GM06990 (cell line): ENCODE measurements around the gene CCDC157.

ENCODE experiments used
- DNase-seq: peaks from one replicate; pipeline ENCODE4 v3.0.0-alpha.2; 2011; ENCODE audit not compliant: insufficient read length; ENCODE audit errors: extremely low read depth
- H3K27me3 ChIP-seq: replicated peaks from 2 replicates; pipeline ENCODE4 v1.6.0; 2011; ENCODE audit warnings: low read length; ENCODE audit not compliant: control insufficient read depth, insufficient read depth
- H3K36me3 ChIP-seq: 2 replicates; pipeline ENCODE4 v1.5.1; 2011; ENCODE audit warnings: low read length; ENCODE audit not compliant: control insufficient read depth, insufficient read depth
- H3K4me3 ChIP-seq: replicated peaks from 2 replicates; pipeline ENCODE4 v1.5.1; 2011; ENCODE audit warnings: low read depth, mild to moderate bottlenecking, control low read depth, low read length
- TF ChIP-seq, protein P1 (sequence below): IDR thresholded peaks from 2 replicates; pipeline ENCODE4 v1.5.1; 2011; ENCODE audit warnings: low read length, control low read depth, mild to moderate bottlenecking, inconsistent platforms; ENCODE audit not compliant: insufficient read depth, poor library complexity, severe bottlenecking

Gene CCDC157

DNA sequence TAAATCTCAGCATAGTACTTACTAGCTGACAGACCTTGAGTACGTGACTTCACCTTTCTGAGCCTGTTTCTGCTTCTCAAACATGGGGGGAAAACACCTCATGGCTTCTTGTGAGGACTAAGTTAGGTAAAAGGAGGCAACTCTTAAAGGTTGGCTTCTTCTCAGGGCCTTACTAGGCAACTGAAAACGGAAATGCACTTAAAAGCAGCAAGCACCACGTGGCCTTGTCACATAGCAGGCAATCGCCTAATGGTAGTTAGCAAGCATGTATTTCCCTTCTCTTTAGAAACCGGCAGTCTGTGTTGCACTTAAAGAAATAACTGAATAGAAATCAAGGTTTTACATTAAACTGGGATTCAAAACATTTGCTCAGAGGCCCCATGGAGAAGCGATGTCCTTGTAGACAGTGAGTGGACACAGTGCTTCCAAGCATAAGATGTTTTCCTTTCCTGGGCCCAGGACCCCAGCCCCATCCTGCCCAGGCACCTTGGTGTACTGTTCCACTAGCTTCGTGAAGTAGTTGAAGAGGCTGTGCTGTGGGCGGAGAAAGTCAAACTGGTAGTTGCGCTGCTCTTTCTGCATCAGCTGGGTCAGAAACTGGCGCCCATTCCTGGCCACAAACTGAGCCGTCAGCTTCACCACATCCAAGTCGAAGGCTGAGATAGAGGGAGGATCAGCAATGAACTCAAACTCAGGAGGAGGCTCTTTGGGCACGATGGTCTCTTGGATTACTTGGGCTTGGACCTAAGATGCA, 12.2 kb upstream of the CCDC157 start:
- Histone ChIP-seq H3K27me3 (no peaks in the 10 kb centered on the region), H3K4me3 (no peak overlapping the region), H3K36me3 (peaks cover 63% of the 10 kb centered on the region)
- TF ChIP-seq, protein P1, sequence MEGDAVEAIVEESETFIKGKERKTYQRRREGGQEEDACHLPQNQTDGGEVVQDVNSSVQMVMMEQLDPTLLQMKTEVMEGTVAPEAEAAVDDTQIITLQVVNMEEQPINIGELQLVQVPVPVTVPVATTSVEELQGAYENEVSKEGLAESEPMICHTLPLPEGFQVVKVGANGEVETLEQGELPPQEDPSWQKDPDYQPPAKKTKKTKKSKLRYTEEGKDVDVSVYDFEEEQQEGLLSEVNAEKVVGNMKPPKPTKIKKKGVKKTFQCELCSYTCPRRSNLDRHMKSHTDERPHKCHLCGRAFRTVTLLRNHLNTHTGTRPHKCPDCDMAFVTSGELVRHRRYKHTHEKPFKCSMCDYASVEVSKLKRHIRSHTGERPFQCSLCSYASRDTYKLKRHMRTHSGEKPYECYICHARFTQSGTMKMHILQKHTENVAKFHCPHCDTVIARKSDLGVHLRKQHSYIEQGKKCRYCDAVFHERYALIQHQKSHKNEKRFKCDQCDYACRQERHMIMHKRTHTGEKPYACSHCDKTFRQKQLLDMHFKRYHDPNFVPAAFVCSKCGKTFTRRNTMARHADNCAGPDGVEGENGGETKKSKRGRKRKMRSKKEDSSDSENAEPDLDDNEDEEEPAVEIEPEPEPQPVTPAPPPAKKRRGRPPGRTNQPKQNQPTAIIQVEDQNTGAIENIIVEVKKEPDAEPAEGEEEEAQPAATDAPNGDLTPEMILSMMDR, result no peak
- no peak for DNase-seq

DNA sequence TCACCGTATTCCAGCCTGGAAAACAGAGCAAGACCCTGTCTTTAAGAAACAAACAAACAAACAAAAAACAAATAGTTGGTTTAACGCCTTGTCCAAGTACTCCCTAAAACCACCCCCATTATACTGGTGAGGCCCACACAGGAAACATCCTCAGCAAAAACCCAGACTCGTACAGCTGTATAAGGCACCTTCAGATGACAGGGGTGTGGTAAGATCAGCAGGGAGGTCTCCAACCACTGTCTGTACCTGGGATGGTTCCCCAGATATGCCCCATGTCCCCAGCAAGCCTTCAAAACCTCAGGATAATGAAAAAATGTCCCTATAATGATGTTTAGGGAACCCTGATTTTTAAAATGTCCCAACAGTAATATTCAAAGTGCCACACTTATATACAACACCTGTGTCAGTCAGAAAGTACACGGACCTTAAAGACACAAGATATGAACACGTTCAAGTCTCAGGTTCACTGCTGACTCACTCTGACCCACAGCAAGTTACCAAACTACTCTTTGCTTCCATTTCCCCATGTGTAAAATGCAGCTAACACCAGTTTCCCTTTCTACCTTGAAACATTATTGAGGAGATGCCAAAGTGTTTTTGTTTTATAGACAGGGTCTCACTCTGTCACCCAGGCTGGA, 9.4 kb upstream of the CCDC157 start:
- H3K36me3 ChIP-seq, result peaks cover 48% of the 10 kb centered on the region
- no peak for DNase-seq
- no peaks in the 10 kb centered on the region for H3K27me3 ChIP-seq
- TF ChIP-seq, protein P1, result no peak
- H3K4me3 ChIP-seq, result no peak overlapping the region

DNA sequence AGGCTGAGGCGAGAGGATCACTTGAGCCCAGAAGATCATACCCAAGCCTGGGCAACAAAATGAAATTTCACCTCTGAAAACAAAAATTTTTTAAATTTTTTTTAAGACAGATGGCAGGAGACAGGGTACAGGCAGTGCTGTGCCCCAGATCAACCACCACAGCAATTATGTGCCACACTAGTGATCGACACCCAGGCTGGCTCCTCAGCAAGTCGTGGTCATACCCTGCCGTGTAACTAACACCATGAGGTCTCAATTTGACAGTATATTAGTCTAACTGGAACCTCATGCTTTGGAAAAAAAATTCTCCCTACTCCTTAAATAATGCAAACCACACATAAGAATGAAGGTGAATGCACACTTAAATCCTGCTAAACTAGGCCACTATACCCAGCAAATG, 8.4 kb upstream of the CCDC157 start:
- no peak overlapping the region for H3K4me3 ChIP-seq
- H3K27me3 ChIP-seq, result no peaks in the 10 kb centered on the region
- H3K36me3 ChIP-seq, result peaks cover 42% of the 10 kb centered on the region
- DNase-seq, result no peak
- TF ChIP-seq, protein P1, result no peak

DNA sequence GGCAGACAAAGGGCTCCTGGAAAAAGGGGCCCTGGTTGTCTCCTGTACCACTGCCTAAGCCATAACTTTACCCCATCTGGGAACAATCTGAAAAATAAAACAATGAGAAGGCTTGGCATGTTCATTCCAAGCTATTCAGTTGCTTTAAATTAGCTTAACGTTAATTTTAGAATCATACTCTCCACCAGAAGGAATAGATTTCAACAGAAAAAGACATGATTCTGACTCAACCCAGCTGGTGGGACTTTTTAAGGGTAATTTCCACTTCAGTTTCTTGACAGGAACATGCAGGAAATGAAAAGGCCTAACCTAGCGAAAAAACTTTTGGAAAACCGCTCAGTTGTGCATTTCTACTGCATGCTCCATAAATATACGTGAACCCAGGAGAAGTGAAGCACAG, 8.0 kb upstream of the CCDC157 start:
- no peak for DNase-seq
- H3K4me3 ChIP-seq, result no peak overlapping the region
- no peaks in the 10 kb centered on the region for H3K27me3 ChIP-seq
- TF ChIP-seq, protein P1, result no peak
- H3K36me3 ChIP-seq, result peaks cover 41% of the 10 kb centered on the region

DNA sequence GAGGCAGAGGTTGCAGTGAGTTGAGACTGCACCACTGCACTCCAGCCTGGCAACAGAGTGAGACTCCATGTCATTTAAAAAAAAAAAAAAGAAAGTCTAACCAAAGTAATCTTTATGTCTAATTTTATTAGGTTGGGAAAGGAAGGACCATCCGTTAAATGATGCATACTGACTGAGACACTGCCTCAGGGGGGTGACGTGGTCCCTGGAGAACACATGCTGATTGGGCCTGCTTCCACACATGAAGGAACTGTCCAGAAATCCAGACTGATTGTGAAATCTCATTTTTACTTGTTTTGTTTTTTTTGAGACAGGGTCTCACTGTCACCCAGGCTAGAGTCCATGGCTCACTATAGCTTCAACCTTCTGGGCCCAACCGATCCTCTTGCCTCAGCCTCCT, 5.6 kb upstream of the CCDC157 start:
- DNase-seq, result no peak
- H3K4me3 ChIP-seq, result no peak overlapping the region
- peaks cover 21% of the 10 kb centered on the region for H3K36me3 ChIP-seq
- no peaks in the 10 kb centered on the region for H3K27me3 ChIP-seq
- TF ChIP-seq, protein P1, result no peak
